Limb (tissue), 2 donors: ENCODE measurements around the gene FXYD6.

Experiments used
- DNase-seq, 2 donors: peaks; one replicate each; pipeline ENCODE4 v3.0.0-alpha.2; 2016; ENCODE audit errors: extremely low spot score in 2 of 2

Gene FXYD6

GRCh38 chr11:117831661-117832415 is 44.6 kb downstream of the FXYD6 start:
- DNase-seq, result peak in 1 of 2 donors; percentile 4

GRCh38 chr11:117830674-117831351 is 45.6 kb downstream of the FXYD6 start:
- no peak for DNase-seq

DNA sequence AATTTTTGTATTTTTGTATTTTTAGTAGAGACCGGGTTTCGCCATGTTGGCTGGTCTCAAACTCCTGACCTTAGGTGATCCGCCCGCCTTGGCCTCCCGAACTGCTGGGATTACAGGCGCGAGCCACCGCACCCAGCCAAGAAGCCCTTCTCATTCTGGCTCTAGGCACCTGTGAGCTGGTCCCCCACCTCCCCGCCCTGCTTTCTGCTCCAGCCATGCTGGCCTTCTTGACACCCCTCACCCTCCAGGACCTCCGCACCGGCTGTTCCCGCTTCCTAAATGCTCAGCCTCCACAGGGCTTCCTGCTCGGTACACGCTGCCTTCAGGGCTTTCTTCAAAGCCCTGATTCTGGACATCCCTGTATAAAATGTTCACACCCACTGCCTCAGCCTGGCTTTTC is 46.4 kb downstream of the FXYD6 start:
- DNase-seq, result no peak

GRCh38 chr11:117829369-117829725 is 47.1 kb downstream of the FXYD6 start:
- peak in 1 of 2 donors; percentile 11 for DNase-seq

GRCh38 chr11:117828611-117829368 is 47.7 kb downstream of the FXYD6 start:
- peak in 1 of 2 donors; percentile 50 for DNase-seq

DNA sequence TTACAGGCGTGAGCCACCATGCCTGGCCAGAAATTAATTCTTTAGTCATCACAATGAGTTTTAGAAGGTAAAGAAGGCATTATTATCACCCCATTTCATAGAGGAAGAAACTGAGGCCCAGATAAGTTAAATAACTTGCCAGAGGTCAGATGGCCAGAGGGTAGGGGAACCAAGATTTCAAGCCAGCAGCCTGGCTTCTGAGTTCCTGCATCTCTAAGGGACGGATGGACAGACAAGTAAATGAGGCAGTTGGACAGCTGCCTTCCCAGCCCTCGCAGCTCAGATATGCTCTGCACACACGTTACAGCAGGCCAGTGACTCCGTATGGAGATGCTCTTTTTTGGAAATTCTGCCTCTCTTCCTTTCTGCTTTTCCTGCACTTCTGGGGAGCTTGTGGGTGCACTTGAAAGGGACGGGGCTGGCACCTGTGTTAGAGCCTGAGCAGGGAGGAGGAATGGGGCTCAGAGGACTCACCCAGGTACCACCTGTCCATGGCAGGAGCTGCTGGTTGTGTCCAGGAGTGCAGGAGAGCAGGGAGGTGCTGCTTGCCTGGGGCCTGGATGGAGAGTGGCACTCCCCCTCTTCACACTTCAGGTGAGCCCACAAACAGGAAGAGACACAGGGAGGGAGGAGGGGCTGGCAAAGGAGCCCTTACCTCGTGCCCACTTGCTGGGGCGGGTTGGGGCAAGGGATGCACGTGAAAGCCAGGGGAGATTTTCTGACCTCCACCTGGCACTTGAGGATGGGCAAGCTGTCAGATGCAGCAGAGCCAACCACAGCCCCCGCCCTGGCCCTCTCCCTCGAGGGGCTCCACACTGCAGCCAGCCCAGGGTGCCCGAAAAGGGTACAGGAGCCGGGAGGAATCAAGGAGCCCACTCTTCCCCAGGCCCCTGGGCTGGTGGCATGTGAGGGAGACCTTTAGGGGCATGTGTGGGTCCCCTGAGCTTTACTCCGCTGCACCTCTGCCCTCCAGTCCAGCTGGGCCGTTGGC is 48.6 kb downstream of the FXYD6 start:
- peak in 1 of 2 donors; percentile 24 for DNase-seq

DNA sequence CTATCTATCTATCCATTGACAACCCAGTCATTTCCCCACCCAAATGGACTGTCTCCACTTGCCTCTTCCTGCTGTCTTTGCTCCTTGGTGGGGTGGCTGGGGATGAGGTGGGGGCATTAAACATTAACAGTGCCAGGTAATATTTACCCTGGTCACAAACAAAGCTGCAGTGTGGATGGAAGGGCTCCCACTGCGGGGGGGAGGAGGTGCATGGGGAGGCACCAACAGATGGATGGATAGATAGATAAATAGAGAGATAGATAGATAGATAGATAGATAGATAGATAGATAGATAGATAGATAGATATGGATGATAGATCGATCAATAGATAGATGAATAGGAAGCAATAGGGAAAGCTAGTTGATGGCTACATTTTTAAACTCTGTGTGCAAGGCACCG is 49.6 kb downstream of the FXYD6 start:
- peak in 1 of 2 donors; percentile 7 for DNase-seq

- DNase-seq, result peak in 1 of 2 donors; percentile 10
These were observed 50.3 kb downstream of the FXYD6 start for GRCh38 chr11:117826190-117826570.

- peak in 1 of 2 donors; percentile 15 for DNase-seq
These were observed 50.8 kb downstream of the FXYD6 start for GRCh38 chr11:117825538-117826189.

DNA sequence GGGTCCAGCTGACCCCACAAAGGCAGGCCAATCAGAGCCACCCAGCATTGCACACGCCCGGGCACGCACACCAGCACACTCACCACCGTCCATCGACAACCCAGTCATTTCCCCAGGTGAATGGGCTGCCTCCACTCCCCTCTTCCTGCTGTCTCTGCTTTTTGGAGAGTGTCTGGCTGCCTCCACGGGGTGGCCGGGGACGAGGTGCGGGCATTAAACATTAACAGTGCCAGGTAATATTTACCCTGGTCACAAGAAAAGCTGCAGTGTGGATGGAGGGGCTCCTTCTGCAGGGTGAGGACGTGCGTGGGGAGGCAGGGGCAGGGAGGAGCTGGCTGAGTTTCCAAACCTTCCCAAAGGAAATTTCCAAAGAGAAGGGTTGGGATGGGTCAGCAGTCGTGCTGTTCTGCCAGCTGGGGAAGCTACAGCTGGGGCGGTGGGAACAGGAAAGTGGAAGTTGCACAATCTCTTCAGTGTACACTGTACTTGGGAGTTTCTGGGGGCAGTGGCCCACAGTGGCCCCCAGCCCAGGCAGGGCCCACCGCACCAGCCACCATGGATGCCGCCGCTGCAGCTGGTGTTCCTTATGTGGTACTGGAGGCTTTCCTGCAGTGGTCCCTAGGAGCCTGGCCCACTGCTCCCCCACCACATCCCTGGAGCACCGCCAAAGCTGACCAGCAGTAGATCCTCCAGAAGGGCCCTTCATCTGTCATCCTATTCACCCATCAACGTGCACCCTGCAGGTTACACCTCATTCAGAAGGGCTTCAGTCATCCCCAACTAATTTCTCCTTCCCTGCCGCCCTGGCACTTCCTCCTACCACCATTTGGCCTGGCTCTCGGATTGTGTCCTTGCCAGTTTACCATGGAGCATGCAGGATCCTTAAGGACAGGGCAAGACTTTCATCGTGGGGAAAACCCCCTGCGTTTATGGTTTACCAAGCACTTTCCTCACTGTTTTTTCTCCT is 51.6 kb downstream of the FXYD6 start, which contains the start of gene FXYD2:
TSS of gene FXYD2 (minus strand) at position 174 of the 967 bp plus-strand sequence. CDS start at position 108, 66 bp downstream.
- peak in 1 of 2 donors; percentile 35 for DNase-seq

DNA sequence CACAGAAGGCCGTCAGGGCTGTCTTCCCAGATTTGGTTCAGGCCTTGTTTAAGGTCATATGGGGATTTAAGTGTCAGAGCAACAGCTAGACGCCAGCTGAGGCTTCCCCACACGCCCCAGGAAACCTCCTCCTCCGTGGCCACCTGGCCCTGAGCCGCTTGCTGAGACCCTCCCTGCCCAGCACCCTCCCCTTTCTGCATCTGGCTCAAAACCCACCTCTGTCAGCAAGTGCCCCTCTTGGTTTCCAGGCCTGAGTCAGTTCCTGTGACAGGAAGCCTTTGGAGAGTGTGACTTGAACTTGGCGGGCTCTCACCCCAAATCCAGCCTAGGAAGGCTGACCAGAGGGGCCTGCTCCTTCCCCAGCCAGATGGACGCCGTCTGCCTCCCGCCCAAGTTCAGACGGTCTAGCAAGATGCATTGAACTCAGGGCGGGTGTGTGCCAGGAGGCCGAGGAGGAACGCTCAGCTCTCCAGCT is 52.5 kb downstream of the FXYD6 start:
- peak in 1 of 2 donors; percentile 52 for DNase-seq

GRCh38 chr11:117823294-117823945 is 53.0 kb downstream of the FXYD6 start:
- no peak for DNase-seq

- DNase-seq, result peak in 1 of 2 donors; percentile 26
These were observed 54.1 kb downstream of the FXYD6 start for GRCh38 chr11:117822074-117823033.

GRCh38 chr11:117821431-117821830 is 55.0 kb downstream of the FXYD6 start:
- DNase-seq, result no peak

- DNase-seq, result no peak
These were observed 55.9 kb downstream of the FXYD6 start for GRCh38 chr11:117820516-117820915.

DNA sequence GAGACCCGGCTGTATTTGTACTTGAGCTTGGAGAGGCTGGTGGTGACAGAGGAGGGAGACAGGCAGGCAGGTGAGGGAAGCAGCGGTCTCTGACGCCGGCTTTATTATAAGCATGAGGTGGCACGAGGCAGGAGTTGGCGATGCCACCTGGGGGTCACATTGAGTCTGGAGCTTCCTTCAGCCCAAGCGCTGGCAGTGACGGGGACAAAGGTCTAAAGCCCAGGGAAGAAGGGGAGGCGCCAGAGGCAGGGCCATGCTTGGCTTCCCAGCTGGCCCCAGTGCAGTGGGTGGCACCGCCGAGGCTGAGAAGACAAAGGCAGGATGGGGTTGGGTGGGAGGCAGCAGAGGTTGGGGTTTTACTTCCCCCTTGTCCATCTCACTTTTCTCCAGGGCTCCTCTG is 56.4 kb downstream of the FXYD6 start:
- no peak for DNase-seq
